ENCODE results near the gene APELA.
"Not testable (repeated sequence)": the region's sequence is repeated elsewhere in the genome, so short reads cannot be mapped to it uniquely, and the experiment has no call there.

APELA gene

GRCh38 chr4:164927101-164927500 lies 50.1 kb downstream of the APELA start:
- DNase-seq, result not testable (repeated sequence)

- DNase-seq, result no peak
These were observed 53.7 kb downstream of the APELA start for GRCh38 chr4:164930647-164931046.

- no peak for DNase-seq
These were observed 54.8 kb downstream of the APELA start for GRCh38 chr4:164931551-164932324.

- no peak for DNase-seq
These were observed 56.3 kb downstream of the APELA start for GRCh38 chr4:164933244-164933643.

DNA sequence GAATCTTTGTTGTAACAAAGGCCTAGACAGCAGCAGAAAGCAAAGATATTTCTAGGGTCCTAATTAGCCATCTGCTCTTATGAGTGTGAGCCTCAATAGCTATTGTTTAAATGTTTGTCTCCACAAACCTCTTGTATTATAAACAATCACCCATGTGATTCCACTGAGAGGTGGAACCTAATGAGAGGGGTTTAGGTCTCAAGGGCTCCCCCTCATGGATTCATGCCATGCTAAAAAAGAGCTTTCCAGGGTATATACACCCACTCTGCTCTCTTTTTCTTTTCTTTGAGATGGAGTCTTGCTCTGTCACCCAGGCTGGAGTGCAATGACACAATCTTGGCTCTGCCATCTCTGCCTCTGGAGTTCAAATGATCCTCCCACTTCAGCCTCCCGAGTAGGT lies 58.4 kb downstream of the APELA start:
- no peak for DNase-seq

GRCh38 chr4:164935865-164936606 lies 59.1 kb downstream of the APELA start:
- not testable (repeated sequence) for DNase-seq

DNA sequence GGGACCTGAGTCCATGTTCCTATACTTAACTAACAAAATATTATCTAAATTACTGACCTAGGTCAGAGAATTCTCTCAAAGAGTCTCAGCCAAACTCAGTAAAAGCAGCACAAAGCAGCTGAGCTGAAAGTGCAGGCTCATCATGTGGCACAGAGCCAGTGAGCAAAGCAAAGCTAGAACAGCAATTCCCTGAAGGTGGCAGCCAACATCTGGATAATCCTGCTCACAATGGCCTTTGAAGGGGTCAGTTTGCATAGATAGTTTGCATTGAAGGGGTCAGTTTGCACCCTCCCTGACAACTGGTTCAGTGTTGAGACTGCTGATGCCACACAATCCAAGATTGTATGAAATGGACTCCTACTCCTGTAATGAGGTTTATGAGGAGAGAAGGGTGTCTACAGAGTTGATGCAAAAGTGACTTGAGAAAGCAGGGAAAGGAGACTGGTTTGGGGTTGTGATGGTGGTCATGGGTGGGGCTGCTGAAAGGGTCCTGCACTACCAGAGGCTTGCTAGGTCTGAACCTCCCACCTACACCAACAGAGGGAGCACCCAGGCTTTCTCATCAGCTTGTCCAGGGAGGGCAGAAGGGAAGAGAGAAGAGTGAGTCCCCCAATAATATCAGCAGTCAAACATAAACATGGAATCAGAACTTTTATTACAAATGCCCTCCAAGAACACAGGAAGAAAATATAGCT lies 60.7 kb downstream of the APELA start:
- DNase-seq, result no peak

DNA sequence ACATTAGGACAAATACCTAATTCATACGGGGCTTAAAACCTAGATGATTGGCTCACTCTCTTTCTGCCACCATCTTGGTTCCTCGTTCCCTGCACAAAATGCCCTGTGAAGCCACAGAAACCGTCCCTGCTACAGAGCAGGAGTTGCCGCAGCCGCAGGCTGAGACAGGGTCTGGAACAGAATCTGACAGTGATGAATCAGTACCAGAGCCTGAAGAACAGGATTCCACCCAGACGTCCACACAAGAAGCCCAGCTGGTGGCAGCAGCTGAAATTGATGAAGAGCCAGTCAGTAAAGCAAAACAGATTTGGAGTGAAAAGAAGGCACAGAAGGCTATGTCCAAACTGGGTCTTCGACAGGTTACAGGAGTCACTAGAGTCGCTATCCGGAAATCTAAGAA lies 66.2 kb downstream of the APELA start:
- DNase-seq, result no peak

DNA sequence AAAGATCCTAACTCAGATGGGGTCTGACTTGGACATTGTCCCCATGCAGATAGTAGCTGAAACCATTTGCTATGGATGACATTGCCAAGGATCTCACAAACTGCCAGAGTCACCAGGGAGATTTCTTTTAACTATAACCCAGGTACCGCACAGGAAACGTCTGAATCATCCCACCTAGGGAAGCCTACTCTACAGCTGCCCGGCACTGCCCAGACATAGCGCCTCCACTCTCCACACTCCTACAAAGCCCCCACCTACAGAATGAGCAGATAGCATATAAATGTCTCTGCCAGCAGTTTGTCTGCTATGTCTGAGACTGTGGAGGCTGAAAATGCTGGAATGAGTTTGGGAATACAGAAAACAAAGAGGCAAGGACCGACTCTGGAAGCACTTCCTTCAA lies 68.2 kb downstream of the APELA start:
- no peak for DNase-seq

GRCh38 chr4:164946810-164947209 lies 69.8 kb downstream of the APELA start:
- no peak for DNase-seq
